ENCODE results near the gene TP53BP2. TPM values are rescaled to one million over a fixed set of nuclear protein-coding genes. Genes with fewer than 3 reads are reported as not detected.
A peak's percentile ranks its signal among the peaks of the same experiment; 100 is the strongest.

The TP53BP2 gene
- total RNA-seq, 1 donor from 2014 or later: 46.6 TPM

GRCh38 chr1:223739366-223740037 lies 106.2 kb downstream of the TP53BP2 start:
- no peak overlapping the region for H3K4me2 ChIP-seq (ENCODE audit: low read length)
- H3K4me1 ChIP-seq (ENCODE audit: insufficient read depth, low read length): peaks cover 30% of the 10 kb centered on the region
- DNase-seq (ENCODE audit: low read depth) (no peak), FAIRE-seq (no peak)
- H3K27me3 Mint-ChIP-seq (ENCODE audit: low read depth, unreplicated experiment): no peaks in the 10 kb centered on the region
- peak overlapping the region; percentile 47 for H3K27ac Mint-ChIP-seq (ENCODE audit: unreplicated experiment)
- no peak overlapping the region for H3K4me3 Mint-ChIP-seq (ENCODE audit: unreplicated experiment)
- no peaks in the 10 kb centered on the region for H3K9me3 ChIP-seq (ENCODE audit: insufficient read depth, low read depth, low read length)
- TF ChIP-seq EZH2 (IDR thresholded peaks at IDR 0.05; ENCODE audit: insufficient read depth, low read length): no peak
- no peak for TF ChIP-seq CTCF (IDR thresholded peaks at IDR 0.05; ENCODE audit: insufficient read depth, low read depth, low read length)
- peaks cover 91% of the 10 kb centered on the region for H3K79me2 ChIP-seq (ENCODE audit: insufficient read depth, low read length)
- no peak overlapping the region for H3K4me3 ChIP-seq (ENCODE audit: insufficient read depth, low read depth, low read length)
- no peaks in the 10 kb centered on the region for H3K27me3 ChIP-seq (ENCODE audit: insufficient read depth, low read length)
- H2AFZ ChIP-seq (ENCODE audit: low read depth, low read length): no peak overlapping the region
- peaks cover 27% of the 10 kb centered on the region for H3K36me3 ChIP-seq (ENCODE audit: insufficient read depth, low read length)
- H3K9ac ChIP-seq (ENCODE audit: low read length): no peak overlapping the region
- H4K20me1 ChIP-seq (ENCODE audit: insufficient read depth, low read length): peaks cover 66% of the 10 kb centered on the region
- no peaks in the 10 kb centered on the region for H3K9me3 Mint-ChIP-seq (ENCODE audit: unreplicated experiment)
- H3K27ac ChIP-seq (ENCODE audit: low read depth, low read length): no peak overlapping the region
- H3K36me3 Mint-ChIP-seq (ENCODE audit: low read depth, unreplicated experiment): peaks cover 30% of the 10 kb centered on the region
- H3K4me1 Mint-ChIP-seq (ENCODE audit: low read depth, unreplicated experiment): peaks cover 33% of the 10 kb centered on the region

- peaks cover 92% of the 10 kb centered on the region for H3K79me2 ChIP-seq (ENCODE audit: insufficient read depth, low read length)
- peak overlapping the region; percentile 13 for H3K27ac ChIP-seq (ENCODE audit: low read depth, low read length)
- H3K4me1 ChIP-seq (ENCODE audit: insufficient read depth, low read length): peaks cover 35% of the 10 kb centered on the region
- peaks cover 36% of the 10 kb centered on the region for H3K4me1 Mint-ChIP-seq (ENCODE audit: low read depth, unreplicated experiment)
- DNase-seq (ENCODE audit: low read depth): no peak
- no peak for FAIRE-seq
- no peak for TF ChIP-seq EZH2 (IDR thresholded peaks at IDR 0.05; ENCODE audit: insufficient read depth, low read length)
- no peak for TF ChIP-seq CTCF (IDR thresholded peaks at IDR 0.05; ENCODE audit: insufficient read depth, low read depth, low read length)
- H3K4me3 Mint-ChIP-seq (ENCODE audit: unreplicated experiment): no peak overlapping the region
- H3K9me3 ChIP-seq (ENCODE audit: insufficient read depth, low read depth, low read length): no peaks in the 10 kb centered on the region
- no peak overlapping the region for H3K9ac ChIP-seq (ENCODE audit: low read length)
- H3K4me2 ChIP-seq (ENCODE audit: low read length): no peak overlapping the region
- H4K20me1 ChIP-seq (ENCODE audit: insufficient read depth, low read length): peaks cover 69% of the 10 kb centered on the region
- no peak overlapping the region for H3K4me3 ChIP-seq (ENCODE audit: insufficient read depth, low read depth, low read length)
- no peaks in the 10 kb centered on the region for H3K27me3 Mint-ChIP-seq (ENCODE audit: low read depth, unreplicated experiment)
- H2AFZ ChIP-seq (ENCODE audit: low read depth, low read length): no peak overlapping the region
- no peaks in the 10 kb centered on the region for H3K27me3 ChIP-seq (ENCODE audit: insufficient read depth, low read length)
- peaks cover 24% of the 10 kb centered on the region for H3K36me3 Mint-ChIP-seq (ENCODE audit: low read depth, unreplicated experiment)
- no peaks in the 10 kb centered on the region for H3K9me3 Mint-ChIP-seq (ENCODE audit: unreplicated experiment)
- peaks cover 21% of the 10 kb centered on the region for H3K36me3 ChIP-seq (ENCODE audit: insufficient read depth, low read length)
- peak overlapping the region; percentile 58 for H3K27ac Mint-ChIP-seq (ENCODE audit: unreplicated experiment)
Measured at GRCh38 chr1:223738465-223739365, 107.0 kb downstream of the TP53BP2 start.

All from astrocyte (in vitro differentiated cells and primary cell).